ENCODE measurements around the gene HCRTR1.

HCRTR1 gene

DNA sequence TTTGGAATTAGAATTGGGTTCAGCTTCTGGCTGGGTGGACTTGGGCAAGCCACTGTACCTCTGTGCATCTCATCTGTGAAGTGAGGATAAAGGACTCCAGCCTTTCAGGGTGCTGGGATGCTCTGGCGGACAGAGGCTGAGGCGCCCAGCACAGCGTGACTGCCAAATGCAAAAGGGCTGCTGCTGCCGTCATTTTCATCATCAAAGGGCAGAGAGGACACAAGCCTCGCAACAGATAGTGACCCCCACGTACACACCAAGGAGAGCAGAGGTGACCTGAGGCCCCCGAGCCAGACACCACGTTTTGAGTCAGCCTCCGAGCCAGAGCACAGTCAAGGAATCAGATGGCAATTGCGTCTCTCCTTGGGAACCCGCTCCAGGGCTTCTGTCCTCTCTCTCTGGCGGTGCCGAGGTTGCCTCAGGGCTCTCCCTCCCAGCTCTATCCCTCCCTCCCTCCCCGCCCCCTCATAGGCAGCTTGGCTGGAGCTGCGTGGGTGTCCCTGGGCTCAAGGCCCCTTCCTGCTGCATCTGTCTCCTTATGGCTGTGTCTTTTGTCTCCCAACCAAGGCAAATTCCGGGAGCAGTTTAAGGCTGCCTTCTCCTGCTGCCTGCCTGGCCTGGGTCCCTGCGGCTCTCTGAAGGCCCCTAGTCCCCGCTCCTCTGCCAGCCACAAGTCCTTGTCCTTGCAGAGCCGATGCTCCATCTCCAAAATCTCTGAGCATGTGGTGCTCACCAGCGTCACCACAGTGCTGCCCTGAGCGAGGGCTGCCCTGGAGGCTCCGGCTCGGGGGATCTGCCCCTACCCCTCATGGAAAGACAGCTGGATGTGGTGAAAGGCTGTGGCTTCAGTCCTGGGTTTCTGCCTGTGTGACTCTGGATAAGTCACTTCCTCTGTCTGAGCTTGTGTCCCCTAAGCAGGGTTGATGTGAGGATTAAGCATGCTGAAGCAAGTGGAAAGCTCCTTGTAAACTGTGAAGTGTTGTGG is 9.0 kb downstream of the HCRTR1 start:
- no peak for DNase-seq (ENCODE audit: low read depth)

DNA sequence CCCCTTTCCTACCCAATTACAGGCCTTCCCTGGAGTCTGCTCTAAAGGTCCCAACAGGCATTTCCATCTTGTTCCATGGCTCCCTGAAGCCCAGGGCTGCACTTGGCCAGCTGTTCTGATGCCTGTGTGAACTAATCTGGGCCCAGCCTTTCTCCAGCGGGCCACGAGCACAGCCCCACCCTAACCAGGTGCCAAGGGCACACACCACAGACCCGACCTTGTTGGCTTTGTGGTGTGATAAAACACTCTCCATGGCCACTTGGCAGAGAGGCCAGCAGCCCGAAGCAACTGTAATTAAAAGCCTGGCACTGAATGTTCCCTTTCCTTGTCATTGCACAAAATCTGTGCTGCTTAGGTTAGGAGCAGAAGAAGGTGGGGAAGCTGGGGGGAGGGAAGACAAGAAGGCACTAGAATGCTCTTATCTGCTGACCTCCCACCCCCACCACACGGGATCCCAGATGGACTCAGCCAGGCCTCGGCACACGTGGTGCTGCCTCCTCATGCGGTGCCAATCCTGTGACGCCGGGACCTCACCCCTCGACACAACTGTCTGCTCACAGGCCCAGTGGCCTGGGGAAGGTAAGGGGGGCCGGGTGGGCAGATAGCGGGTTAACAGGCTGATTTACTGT is 9.9 kb downstream of the HCRTR1 start:
- DNase-seq (ENCODE audit: low read depth) = no peak

DNA sequence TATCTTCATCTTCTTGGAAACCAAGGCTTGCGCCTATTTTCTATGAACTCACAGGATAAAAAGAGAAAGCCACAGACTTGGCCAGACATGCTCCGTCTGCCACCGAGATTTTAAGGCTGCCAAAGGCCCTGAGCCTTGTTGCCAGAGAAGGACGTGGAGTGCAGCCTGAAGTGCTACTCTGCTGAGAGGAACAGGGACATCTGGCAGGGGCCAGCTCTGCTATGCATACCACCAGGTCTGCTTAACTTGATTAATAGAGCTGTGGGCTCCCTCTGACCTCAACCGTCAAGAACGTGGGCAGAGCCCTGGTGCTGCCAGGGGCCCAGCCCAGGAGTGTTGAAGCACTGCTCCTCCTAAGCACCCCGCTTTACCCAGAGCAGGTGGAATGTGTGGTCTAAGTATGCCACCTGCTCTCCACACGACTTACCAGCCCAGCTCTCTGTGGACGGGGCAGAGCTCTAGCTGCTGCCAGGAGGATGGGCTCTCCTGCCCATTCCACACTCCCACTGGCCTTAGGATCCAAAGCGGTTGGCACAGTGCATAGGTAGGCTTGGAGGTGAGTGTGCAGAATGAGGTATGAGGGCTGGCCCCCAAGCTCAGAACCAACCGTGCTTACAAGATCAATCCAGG is 10.6 kb downstream of the HCRTR1 start:
- DNase-seq (ENCODE audit: low read depth) = no peak

DNA sequence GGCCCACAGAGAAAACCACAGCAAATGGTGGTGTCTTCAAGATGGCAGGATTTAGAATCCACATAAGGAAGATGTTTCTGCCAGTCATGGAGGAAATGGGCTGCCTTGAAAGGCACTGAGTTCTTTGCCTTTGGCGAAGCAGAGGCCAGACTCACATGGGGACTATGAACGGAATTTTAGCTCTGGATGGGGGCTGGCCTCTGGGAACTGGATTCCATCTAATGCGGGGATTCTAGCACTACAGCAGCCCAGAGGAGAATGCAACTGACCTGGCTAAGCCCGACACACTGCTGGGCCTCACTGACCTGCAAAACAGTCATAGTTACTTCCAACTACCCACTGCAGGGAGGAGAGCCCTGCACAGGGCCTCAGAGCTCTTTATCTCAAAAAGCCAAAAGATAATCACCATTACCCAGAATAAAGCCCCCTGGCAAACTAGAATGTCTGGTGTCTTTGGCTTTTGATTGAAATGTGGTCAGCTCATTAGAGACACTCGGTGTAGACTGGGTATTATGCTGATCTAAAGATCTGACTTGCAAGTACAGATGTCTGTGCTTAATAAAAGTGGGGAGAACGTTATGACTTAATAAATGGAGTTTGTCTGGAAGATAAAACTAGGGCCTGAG is 11.6 kb downstream of the HCRTR1 start:
- DNase-seq (ENCODE audit: low read depth) = no peak

DNA sequence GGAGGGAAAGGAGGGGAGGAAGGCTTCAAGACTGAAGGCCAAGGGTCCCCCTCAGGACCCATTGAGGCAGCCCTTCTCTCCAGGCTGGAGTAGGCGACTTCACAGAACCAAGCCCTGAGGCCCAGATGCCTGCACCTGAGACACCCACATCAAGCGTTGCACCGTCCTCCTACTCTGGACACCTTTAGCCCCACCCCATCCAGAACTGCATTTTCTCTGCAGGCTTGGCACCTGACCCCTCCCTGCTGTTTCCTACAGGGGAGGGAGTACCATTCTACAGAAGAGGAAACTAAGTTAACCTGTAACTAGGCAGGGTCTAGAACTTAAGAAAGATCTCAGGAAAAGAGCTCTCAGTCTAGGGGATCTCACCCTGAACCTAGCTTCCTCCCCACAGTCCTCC is 15.2 kb downstream of the HCRTR1 start:
- no peak for DNase-seq (ENCODE audit: low read depth)

DNA sequence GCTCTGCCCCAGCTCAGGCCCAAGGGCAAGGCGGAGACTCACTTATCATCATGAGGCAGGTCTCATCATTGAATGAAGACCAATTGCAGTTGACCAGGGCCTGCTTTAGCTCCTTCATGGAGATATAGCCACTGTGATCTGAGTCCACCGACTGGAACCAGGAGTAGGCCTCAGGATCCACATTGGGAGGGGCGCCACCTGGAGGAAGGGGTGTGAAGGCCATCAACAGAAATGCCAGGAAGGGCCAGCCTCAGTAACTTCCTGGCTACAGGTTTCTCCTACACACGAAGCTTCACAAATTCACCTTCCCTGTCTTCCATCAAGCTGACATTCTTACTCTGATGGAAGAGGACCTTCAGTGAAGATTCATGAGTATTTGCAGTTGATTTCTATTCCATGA is 15.6 kb downstream of the HCRTR1 start:
- no peak for DNase-seq (ENCODE audit: low read depth)

DNA sequence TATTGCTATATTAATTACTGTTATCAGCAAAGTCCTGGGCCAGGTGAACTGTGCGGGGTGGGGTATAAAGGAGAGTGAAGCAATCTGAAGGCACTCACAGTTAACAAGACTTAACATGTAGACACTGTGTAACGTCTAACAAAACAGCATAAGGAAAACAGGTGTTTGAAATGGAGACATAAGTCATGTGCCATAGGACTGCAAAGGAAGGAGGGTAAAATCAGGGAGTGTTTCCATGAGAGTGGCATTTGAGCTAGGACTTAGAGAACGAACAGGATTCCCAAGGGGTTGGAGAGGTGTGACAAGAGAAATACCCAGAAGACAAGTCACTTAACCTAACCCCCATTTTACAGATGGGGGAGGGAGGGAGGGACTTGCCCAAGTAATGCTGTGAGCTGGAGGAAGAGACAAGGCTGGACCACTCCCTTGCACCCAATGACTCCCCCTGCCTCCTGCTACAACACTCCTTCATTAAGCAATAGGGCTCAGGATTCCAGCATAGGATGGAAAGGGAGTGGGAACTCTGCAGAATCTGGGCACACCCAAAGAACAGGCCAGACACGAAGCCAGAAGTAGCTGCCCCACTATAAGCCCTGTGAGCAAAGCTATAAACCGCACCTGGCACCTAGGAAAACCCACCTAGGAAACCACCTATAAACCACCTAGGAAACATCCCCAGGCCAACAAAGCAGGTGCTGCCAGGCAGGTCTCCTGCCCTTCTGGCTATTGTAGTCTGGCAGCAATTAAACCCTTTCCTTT is 20.6 kb downstream of the HCRTR1 start:
- DNase-seq (ENCODE audit: low read depth) = no peak

DNA sequence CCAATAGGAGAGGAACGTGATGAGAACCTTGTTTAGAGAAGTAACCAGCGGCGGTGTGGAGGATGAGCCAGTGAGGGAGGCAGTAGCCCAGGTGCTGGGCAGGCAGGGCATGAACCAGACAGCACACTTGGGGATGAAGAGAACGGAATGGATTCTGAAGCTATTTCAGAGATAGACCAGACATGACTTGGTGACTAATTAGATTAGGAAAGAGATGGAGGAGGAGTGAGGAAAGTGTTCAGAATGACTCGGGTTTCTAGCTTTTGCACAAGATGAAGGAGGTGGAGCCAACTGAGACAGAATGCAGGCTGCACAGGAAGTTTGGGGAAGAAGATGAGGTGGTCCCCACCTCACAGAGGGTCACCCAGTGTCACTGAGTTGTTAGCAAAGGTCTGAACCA is 22.1 kb downstream of the HCRTR1 start:
- DNase-seq (ENCODE audit: low read depth) = no peak

DNA sequence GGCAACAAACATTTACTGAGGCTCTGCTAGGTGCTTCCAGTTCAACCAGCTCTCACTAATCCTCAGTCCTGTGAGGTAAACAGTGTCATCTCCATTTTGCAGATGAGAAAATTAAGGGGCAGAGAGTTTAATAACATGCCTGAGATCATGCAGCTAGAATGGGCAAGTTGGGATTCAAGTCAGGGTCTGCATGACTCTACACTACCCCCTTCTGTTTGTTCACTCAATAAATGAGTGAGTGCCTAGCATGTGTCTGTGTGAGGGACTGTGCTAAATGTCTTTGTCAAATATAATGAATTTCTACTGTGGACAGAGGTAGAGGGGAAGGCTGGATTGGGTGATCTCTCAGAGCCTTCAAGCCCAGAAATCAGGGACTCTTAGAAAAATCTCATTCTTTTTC is 22.7 kb downstream of the HCRTR1 start:
- no peak for DNase-seq (ENCODE audit: low read depth)

DNA sequence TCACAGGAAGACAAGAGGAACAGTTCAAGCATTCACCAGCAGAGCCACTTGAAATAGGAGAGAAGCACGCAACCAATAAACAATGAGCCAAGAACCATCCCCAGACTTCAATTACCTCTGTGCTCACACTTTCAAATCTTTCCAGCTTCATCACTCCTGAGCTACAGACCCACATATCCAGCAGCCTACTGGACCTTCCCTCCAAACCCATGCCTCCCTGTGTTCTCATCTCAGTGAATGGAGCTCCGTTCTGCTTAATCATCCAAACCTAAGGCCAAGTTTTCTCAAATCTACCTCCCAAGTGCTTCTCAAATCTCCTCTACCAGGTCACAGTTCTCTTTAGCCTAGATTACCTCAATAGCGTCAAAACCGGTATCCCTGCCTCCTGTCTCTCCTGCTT is 23.5 kb downstream of the HCRTR1 start:
- DNase-seq (ENCODE audit: low read depth) = no peak

DNA sequence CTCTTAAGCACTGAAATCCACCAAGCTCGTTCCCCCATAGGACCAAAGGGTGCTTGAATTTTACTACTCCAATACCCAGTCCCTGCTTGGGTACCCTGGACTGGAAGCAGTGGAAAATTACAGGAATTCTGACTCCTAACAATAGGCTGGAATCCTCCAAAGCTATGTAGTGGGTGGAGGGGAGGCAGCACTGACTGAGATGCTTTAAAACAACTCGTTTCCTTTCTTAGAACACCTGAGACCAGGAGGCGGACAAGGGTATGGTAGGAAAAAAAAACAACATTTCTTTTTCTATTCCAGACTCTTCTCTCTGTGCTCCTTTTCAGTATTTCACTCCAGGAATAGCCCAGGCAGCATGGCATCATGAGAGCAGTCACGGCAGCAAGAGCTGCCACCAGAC is 24.9 kb downstream of the HCRTR1 start:
- DNase-seq (ENCODE audit: low read depth) = no peak

DNA sequence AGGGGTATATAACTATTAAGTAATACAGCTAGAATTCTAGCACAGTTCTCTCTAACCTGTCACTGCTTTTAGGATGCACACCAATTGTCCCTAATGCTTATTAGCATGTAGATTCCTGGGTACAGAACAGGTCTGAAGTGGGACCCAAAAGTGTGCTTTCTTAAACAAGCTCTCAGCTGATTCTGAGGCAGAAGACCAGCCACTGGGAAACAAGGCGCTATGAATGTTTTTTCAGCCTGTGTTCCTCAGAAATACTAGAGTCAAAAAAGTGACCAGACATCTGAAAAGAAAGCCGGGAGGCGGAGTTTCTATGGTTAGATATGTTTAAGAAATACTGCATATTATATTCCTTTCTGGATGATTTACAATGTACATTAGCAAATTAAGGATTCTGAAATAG is 25.4 kb downstream of the HCRTR1 start:
- DNase-seq (ENCODE audit: low read depth) = no peak

DNA sequence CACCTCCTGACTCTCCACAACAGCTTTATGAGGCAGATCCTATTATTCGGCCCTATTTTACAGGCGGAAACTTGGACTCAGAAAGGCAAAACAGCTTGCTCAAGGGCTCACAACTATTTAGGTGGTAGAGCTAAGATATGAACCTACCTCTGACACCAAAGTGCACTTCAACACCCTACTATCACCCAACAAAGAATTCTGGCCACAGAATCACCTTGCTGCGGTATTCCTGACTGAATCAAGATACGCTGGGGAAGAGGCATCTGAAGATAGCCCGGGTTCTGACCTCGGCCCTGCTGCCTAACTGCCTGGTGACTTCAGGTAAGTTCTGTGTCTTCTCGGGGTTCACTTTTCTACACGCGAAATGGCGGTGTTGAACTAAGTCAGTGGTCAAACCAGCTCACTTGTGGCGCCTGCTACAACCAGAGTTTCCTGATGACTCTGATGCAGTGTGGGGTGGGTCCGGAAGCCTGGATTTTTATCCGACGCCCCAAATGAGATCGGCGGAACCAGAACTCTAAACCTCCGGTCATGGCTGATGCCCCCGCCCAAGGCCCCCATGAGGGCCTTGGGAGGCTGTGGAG is 26.6 kb downstream of the HCRTR1 start:
- DNase-seq (ENCODE audit: low read depth) = no peak

DNA sequence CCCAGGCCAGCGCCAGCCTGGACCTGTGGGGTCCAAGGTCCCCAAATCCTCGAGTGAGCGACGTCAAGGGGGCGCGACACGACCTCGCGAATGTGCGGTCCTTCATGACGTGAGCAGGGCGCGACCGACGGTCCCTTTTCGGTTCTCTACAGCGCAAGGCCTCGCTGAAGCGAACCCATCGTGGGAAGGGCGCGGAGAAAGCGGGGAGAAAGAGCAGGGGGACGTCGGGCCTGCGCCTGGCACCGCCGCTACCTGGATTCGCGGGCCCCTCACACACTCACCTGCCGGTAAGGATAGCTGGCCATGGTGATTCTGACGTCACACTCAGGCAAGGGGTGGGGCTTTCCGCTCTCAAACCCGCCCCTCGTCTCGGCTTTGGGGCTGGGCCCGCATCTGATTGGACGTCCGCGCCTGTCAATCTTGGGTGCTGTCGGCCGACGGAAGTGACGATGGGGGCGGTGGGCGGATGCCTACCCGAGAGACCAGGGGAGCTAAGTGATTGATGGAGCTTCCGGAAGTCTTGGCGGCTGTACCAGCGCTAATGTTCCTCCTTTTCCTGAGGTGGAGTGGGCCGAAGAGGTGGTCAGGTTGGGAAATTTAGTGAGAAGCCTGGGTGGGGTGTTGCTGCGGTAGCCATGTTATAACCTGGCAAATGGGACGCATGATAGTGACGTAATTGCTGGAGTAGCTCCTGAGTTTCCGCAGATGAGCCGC is 27.2 kb downstream of the HCRTR1 start, which contains the start of gene PEF1:
TSS of gene PEF1 (minus strand) at position 317 of the 714 bp plus-strand sequence. CDS start at position 305, 12 bp downstream.
- DNase-seq (ENCODE audit: low read depth) = peak; percentile 99

DNA sequence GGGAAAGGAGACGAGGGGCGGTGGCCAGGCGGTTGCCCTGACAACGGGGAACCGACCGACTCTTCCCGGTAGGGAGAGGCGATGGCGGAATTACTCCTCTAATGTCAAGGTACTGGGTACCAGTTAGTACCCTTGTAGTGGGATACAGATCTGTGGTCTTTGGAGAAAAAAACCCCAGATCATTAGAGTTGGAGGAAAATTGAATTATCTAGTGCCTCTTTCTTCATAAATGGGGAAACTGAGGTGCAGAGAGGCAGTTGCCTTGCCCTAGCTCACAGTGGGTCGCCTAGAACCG is 27.7 kb downstream of the HCRTR1 start:
- no peak for DNase-seq (ENCODE audit: low read depth)

DNA sequence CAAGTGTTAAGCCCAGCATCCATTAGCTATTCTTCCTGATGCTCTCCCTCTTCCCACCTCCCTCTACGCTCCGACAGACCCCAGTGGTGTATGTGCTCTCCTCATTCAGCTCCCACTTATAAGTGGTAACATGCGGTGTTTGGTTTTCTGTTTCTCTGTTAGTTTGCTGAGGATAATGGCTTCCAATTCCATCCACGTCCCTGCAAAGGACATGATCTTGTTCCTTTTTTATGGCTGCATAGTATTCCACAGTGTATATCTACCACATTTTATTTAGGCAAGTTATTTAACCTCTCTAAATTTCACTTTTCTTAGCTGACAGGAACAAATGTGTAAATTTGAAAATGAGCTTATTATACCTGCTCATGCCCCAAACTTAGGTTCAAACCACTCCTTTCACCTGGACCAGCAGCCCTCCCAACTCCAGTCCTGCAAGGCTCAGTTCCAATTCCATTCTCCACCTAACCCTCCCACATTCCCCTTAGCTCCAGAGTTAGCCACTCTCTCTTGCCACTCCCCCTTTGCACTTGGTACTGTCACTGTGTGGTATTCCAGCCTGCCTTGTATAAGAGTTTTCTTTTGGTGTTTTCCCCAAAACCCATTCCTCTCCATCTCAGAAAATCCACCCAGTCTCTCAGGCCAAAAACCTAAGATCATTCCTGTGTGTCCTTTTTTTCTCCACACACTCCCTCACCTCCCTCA is 28.9 kb downstream of the HCRTR1 start:
- DNase-seq (ENCODE audit: low read depth) = no peak

DNA sequence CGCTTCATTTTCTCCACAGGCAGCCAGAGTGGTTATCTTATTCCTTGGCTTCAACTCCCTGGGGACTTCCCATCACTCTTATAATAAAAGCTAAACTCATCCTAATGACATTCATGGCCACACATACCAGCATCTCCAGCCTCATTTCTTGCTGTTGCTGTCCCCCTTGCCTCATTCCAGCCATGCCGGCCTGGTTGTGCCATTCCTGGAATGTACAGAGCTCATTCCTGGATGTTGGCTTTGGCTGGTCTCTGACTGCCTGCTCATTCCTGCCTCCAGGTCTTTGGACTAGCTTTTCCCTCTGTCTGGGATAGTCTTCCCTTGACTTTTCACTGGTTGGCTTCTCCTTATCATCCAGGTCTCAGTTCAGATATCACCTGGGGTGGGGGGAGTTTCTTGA is 29.6 kb downstream of the HCRTR1 start:
- DNase-seq (ENCODE audit: low read depth) = no peak

DNA sequence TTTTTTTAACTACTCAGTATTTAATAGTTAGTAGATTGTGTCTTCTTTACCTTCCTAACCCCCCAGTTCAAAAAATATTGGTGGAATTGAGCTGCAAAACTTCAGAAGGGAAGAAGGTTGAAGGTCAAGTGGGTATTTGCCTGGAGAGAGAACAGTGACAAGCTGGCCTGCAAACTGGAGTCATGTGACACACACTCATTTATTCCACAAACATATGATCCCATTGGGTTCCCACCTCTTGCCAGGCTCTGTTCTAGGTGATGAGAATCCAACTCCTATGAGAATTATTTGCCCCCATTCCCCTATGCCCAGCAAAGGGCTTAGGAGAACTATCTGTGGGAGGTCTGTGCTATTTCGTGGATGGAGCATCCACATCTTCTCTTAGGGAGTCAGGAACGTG is 30.7 kb downstream of the HCRTR1 start:
- DNase-seq (ENCODE audit: low read depth) = no peak

DNA sequence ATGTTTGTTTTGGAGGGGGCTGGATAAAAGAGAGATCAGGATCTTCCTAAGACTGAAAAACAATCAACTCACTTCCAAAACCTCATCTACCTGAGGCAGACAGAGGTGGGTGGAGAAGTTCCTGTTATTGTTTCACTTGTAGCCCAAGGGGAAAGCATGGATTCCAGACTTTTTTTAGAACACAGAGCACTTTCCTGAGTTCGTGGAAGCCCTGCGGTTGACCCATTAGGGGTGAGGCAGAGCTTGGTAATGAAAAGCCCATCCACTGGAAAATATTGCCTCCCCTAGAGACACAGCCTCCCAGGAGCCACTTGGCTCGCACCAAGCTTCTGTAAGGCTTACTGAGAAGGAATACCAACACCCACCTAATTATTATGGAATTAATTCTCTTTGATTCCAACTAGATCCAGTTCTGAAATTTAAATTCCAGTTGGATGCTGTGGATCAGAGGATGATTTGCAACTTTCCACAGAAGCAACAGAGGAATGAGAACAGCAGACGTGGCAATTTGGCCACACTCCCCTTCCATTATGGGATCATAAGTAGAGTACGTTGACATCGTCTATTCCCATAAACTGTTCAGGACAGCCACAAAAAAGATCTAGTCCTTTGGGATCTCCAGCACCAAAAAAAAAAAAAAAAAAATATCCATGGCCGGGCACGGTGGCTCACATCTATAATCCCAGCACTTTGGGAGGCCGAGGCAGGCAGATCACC is 31.3 kb downstream of the HCRTR1 start:
- no peak for DNase-seq (ENCODE audit: low read depth)
